Rectal smooth muscle tissue (tissue), 1 donor: ENCODE results near the gene TBC1D3I.
"Not testable (repeated sequence)": the region's sequence is repeated elsewhere in the genome, so short reads cannot be mapped to it uniquely, and the experiment has no call there.

Experiments used
- H3K27ac ChIP-seq: one replicate; pipeline ENCODE4 v1.7.0; 2013; ENCODE audit warnings: low read depth, low read length, inconsistent platforms
- H3K27me3 ChIP-seq: one replicate; pipeline ENCODE4 v1.7.0; 2013; ENCODE audit warnings: low read length; ENCODE audit not compliant: control insufficient read depth, insufficient read depth
- H3K36me3 ChIP-seq: one replicate; pipeline ENCODE4 v1.7.0; 2013; ENCODE audit warnings: low read length; ENCODE audit not compliant: control insufficient read depth, insufficient read depth
- H3K4me1 ChIP-seq: one replicate; pipeline ENCODE4 v1.7.0; 2013; ENCODE audit warnings: low read length; ENCODE audit not compliant: control insufficient read depth, insufficient read depth
- H3K4me3 ChIP-seq: one replicate; pipeline ENCODE4 v1.7.0; 2013; ENCODE audit warnings: low read length
- H3K9ac ChIP-seq: one replicate; pipeline ENCODE4 v1.7.0; 2013; ENCODE audit warnings: low read length

TBC1D3I gene

DNA sequence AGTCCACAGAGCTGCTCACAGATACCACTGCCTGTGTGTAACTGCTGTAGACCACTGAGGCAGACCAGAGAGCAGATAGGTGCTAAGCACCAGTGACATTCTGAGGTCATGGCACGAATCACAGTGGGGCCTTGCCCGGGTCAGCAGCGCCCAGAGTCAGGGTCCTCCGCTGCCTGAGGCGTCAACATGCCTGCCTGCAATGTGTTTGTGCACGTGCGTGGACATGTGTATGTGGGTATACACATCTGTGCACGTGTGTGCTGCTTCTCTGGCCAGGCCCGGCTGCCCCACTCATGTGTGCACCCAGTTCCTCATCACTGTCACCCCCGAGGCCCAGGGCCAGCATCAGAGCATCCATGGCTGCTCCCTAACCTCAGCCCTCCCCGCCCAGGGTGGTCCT, at the start of gene TBC1D3I:
Gene TBC1D3I, minus strand, starts transcription at position 101 of the 400 bp plus-strand sequence. CDS start 1,585 bp downstream, outside the sequence.
- not testable (repeated sequence) for H3K27me3 ChIP-seq, H3K4me1 ChIP-seq, H3K27ac ChIP-seq, H3K36me3 ChIP-seq, H3K4me3 ChIP-seq, H3K9ac ChIP-seq

- not testable (repeated sequence) for H3K27ac ChIP-seq, H3K4me3 ChIP-seq, H3K36me3 ChIP-seq, H3K27me3 ChIP-seq, H3K4me1 ChIP-seq, H3K9ac ChIP-seq
Measured at GRCh38 chr17:36295161-36295560, 30.8 kb upstream of the TBC1D3I start.

DNA sequence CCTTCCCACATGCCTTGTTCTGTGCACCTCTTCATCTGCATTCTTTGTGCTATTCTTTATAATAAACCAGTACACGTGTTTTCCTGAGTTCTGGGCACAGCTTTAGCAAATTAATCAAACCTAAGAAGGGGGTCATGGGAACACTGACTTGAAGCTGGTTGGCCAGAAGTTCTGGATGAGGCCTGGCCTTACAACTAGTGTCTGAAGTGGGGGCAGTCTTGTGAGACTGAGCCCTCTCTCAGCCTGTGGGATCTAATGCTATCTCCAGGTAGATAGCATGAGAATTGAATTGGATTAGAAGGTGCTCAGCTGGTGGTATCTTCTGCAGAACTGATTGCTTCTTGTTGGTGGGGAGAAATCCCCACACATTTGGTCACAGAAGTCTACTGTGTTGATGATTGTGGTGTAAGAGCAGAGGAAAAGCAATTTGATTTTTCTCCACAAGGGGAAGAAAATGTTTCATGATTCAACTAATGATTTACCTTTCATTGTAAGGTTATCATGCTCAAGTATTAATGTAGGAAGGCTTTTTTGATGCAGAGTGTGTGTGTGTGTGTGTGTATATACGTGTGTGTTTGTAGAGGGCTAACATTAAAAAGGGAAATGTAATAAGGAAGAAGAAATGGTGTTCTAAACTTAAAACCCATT, 25.7 kb upstream of the TBC1D3I start:
- not testable (repeated sequence) for H3K27ac ChIP-seq

DNA sequence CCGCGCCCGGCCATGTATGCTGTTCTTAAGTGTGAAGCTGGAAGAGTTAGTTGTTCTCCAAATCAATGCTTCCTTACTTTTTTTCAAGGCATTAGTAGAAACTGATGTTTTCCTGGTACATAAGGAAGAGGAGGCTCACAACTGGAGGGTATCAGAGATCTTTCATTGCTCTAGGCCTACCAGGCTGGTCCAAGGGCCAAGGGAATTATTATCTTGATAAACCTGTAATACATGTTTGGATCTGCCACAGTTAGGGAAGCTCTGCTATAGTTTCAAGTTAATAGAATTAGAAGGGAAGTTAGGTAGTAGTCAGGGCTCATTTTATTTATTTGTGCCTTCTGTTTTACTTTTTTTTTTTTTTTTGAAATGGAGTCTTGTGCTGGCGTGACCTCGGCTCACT, 19.8 kb upstream of the TBC1D3I start:
- H3K4me3 ChIP-seq, H3K27ac ChIP-seq, H3K9ac ChIP-seq, H3K27me3 ChIP-seq, H3K4me1 ChIP-seq, H3K36me3 ChIP-seq: not testable (repeated sequence)

More for the DNA sequence above, 25.7 kb upstream of the TBC1D3I start:
- not testable (repeated sequence) for H3K9ac ChIP-seq, H3K4me3 ChIP-seq, H3K36me3 ChIP-seq, H3K27me3 ChIP-seq, H3K4me1 ChIP-seq

- H3K4me3 ChIP-seq, H3K9ac ChIP-seq, H3K27me3 ChIP-seq, H3K27ac ChIP-seq, H3K4me1 ChIP-seq, H3K36me3 ChIP-seq: not testable (repeated sequence)
Measured at GRCh38 chr17:36283256-36283655, 18.9 kb upstream of the TBC1D3I start.

- not testable (repeated sequence) for H3K27ac ChIP-seq, H3K4me1 ChIP-seq, H3K36me3 ChIP-seq, H3K4me3 ChIP-seq, H3K9ac ChIP-seq, H3K27me3 ChIP-seq
Measured at GRCh38 chr17:36242046-36242445, 22.3 kb downstream of the TBC1D3I start.

GRCh38 chr17:36229644-36230043, 34.7 kb downstream of the TBC1D3I start:
- H3K4me3 ChIP-seq, H3K27ac ChIP-seq, H3K9ac ChIP-seq, H3K27me3 ChIP-seq, H3K36me3 ChIP-seq, H3K4me1 ChIP-seq: not testable (repeated sequence)

GRCh38 chr17:36222967-36223366, 41.4 kb downstream of the TBC1D3I start:
- H3K9ac ChIP-seq, H3K27ac ChIP-seq, H3K36me3 ChIP-seq, H3K27me3 ChIP-seq, H3K4me3 ChIP-seq, H3K4me1 ChIP-seq: not testable (repeated sequence)

- H3K27me3 ChIP-seq, H3K36me3 ChIP-seq, H3K9ac ChIP-seq, H3K4me1 ChIP-seq, H3K27ac ChIP-seq, H3K4me3 ChIP-seq: not testable (repeated sequence)
Measured at GRCh38 chr17:36221581-36222100, 42.7 kb downstream of the TBC1D3I start.

- H3K36me3 ChIP-seq, H3K27me3 ChIP-seq, H3K4me3 ChIP-seq, H3K4me1 ChIP-seq, H3K27ac ChIP-seq, H3K9ac ChIP-seq: not testable (repeated sequence)
Measured at GRCh38 chr17:36220737-36221580, 43.4 kb downstream of the TBC1D3I start.

DNA sequence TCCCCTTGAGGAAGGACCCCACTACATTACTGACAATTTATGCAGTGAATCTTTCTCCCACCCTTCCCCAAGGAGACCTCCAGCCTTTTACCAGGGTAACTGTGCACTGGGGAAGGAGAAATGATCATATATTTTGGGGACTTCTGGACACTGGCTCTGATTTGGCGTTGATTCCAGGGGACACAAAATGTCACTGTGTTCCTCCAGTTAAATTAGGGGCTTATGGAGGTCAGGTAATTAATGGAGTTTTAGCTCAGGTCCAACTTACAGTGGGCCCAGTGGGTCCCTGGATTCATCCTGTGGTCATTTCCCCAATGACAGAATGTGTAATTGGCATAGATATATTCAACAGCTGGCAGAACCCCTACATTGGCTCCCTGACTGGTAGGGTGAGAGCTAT, 44.8 kb downstream of the TBC1D3I start:
- not testable (repeated sequence) for H3K36me3 ChIP-seq, H3K4me1 ChIP-seq, H3K27me3 ChIP-seq, H3K4me3 ChIP-seq, H3K9ac ChIP-seq, H3K27ac ChIP-seq

DNA sequence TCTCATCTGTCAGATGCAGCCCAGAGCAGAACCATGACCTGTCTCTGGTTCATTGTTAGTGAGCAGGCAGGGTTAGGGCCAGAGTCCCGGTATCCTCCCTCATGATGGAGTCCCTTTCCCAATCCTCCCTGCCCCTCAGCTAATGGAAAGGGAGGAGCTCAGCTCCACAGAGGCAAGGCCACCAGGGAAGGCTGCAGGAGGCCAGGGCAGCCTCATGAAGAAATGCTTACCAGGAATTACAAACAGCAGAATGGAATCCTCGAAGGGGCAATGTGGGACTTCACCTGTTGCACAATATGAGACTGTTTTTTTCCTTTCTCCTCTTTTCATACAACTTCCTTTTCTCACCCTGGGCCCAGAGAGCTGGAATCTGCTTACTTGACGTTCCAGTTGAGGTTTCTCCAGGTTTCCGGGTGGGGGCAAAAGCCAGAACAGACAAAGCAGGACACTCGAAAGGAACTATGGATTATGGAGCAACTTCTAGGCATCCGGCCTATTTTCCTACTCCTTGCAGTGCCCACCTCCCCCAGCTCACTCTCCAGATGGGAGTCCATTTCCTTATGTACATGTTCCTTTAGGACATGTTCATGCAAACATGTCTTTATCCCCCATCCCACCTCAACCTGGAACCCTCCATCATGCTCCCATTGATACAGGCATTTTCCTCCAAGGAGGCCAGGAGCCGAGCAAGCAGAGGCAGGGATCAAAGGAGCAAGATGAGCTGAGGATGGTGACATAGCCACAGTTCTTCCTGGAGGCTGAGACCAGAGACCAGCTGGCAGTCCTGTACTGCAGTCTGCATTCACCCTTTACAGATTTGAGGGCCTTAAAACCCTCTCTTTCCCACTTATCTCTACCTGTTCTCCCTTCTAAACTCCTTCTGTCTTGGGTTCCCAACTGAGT, 48.7 kb downstream of the TBC1D3I start:
- not testable (repeated sequence) for H3K36me3 ChIP-seq, H3K4me1 ChIP-seq, H3K27ac ChIP-seq, H3K4me3 ChIP-seq, H3K9ac ChIP-seq, H3K27me3 ChIP-seq
